ENCODE data around the gene CD58. TPM values are rescaled to one million over a fixed set of nuclear protein-coding genes. Genes with fewer than 3 reads are reported as not detected.

Gene CD58
- total and polyA plus RNA-seq, 9 donors, result 5.2 to 14.4 (median 6.8) TPM

DNA sequence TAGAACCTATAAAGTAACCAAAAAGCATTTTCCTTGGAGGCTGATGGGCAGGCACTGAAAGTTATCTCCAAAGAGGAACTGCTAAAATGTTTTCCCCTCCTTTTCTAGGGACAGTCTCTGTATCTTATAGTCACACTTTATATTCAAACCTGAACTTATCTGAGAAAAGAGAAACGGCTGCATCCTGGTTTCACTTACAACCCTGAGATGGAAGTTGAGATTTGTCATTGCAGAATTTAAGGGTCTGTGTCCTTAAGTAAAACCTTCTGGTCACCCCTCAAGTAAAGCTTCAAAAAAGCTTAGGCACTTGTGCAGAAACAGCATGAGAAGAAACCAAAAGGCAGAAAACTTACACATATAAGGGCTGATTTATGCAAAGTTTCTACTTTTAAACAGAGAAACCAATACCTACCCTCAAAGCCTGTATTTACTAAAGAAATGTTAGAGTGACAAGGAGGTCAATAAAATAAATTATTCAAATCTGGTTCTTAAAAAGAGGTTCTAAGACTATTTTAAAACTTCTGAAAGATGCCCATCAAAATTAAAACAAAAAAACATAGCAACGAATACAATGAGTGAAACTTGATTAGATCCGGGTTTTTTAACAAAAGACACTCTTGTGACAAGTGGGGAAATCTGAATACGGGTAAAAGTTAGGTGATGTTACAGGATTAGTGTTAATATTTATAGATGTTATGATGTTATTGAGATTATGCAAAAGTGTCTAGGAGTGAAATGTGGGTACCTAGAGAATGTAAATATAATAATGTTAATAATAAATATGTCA, 9.9 kb downstream of the CD58 start:
- no peak overlapping the region for H3K27ac ChIP-seq
- no peaks in the 10 kb centered on the region for H3K36me3 ChIP-seq
- no peaks in the 10 kb centered on the region for H3K27me3 ChIP-seq
- H3K9me3 ChIP-seq, result no peaks in the 10 kb centered on the region
- no peak overlapping the region for H3K4me3 ChIP-seq
- no peaks in the 10 kb centered on the region for H3K4me1 ChIP-seq (ENCODE audit: insufficient read depth)
- intact Hi-C loops (cut with DNase I), result no loop called here
- TF ChIP-seq EP300 (IDR thresholded peaks at IDR 0.05) (no peak), POLR2A (IDR thresholded peaks at IDR 0.05) (no peak)
- TF ChIP-seq, protein P1, sequence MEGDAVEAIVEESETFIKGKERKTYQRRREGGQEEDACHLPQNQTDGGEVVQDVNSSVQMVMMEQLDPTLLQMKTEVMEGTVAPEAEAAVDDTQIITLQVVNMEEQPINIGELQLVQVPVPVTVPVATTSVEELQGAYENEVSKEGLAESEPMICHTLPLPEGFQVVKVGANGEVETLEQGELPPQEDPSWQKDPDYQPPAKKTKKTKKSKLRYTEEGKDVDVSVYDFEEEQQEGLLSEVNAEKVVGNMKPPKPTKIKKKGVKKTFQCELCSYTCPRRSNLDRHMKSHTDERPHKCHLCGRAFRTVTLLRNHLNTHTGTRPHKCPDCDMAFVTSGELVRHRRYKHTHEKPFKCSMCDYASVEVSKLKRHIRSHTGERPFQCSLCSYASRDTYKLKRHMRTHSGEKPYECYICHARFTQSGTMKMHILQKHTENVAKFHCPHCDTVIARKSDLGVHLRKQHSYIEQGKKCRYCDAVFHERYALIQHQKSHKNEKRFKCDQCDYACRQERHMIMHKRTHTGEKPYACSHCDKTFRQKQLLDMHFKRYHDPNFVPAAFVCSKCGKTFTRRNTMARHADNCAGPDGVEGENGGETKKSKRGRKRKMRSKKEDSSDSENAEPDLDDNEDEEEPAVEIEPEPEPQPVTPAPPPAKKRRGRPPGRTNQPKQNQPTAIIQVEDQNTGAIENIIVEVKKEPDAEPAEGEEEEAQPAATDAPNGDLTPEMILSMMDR (IDR thresholded peaks at IDR 0.05), result no peak
- no peak for DNase-seq
- WGBS, 3 donors, result 82 to 84% (median 83%) methylated on average over 4 of the region's 4 CpGs

DNA sequence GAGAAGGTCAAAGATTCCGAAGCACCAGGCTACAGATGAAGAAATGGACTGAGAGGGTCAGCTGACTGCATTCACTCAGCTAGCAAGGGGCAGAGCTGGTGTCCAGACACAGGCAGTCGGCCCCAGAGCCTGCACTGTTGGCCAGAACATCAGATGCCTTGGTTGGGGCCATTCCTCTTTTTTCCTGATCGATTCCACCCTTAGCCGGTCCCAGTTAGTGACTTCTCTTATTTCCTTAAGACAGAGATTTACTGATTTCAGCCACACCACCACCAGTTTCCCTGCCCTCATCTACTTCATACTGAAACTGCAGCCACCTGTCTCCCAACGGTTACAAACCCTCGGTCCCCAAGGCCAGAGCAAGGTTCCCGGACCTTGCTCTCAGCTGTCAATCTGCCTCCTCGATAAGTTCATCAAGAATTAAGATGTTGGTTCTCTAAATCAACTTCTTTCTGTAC, 11.5 kb downstream of the CD58 start:
- no peaks in the 10 kb centered on the region for H3K9me3 ChIP-seq
- H3K4me3 ChIP-seq, result no peak overlapping the region
- H3K27ac ChIP-seq, result no peak overlapping the region
- no peaks in the 10 kb centered on the region for H3K27me3 ChIP-seq
- no peak for DNase-seq
- intact Hi-C loops (cut with DNase I), result no loop called here
- H3K4me1 ChIP-seq (ENCODE audit: insufficient read depth), result no peaks in the 10 kb centered on the region
- 86 to 92% (median 88%) methylated on average over 8 of the region's 8 CpGs for WGBS, 3 donors
- TF ChIP-seq POLR2A (IDR thresholded peaks at IDR 0.05) (no peak), EP300 (IDR thresholded peaks at IDR 0.05) (no peak)
- no peaks in the 10 kb centered on the region for H3K36me3 ChIP-seq

DNA sequence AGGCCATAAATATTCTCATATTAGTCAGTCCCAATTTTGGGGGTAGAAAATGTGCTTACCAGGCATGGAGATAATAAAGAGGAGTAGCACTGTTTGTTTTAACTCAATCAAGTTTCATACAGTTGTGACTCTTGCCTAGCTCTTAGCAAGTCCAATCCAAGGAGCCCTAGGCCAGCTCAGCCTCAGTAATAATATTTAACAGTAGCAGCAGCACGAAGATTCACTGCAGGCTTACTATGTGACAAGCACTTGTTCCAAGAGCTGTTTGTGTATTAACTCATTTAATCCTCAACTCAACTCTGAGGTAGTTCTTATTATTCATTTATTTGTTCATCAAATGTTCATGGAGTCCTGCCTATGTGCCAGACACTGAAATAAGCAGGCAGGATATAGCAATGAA, 12.3 kb downstream of the CD58 start:
- Histone ChIP-seq H3K4me1 (ENCODE audit: insufficient read depth) (no peaks in the 10 kb centered on the region), H3K27me3 (no peaks in the 10 kb centered on the region), H3K36me3 (no peaks in the 10 kb centered on the region), H3K4me3 (no peak overlapping the region), H3K9me3 (no peaks in the 10 kb centered on the region), H3K27ac (no peak overlapping the region)
- intact Hi-C loops (cut with DNase I), result no loop called here
- no peak for DNase-seq
- WGBS, 3 donors, result 74 to 90% (median 85%) methylated on average over 1 of the region's 1 CpG
- no peak for TF ChIP-seq POLR2A (IDR thresholded peaks at IDR 0.05)
- TF ChIP-seq, protein P1 (IDR thresholded peaks at IDR 0.05), result no peak
- no peak for TF ChIP-seq EP300 (IDR thresholded peaks at IDR 0.05)

DNA sequence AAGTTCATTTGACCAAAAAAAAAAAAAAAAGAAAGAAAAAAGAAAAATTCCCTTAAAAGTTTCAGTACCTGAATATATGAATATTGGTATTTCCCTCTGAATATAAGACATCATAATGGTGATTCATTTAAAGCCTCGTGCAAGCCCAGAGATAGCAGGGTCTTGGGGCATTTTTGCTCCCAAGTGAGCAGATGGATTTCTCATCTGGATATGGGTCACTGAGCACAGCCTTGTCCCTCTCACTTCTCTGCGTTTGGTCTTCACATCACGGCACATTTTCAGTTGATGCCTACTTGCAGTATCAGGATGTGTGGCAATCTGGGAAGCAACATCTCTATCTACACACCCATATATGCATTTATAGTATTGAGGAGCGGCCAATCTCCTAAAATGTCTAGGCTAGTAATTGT, 12.7 kb downstream of the CD58 start:
- Histone ChIP-seq H3K9me3 (no peaks in the 10 kb centered on the region), H3K4me3 (no peak overlapping the region), H3K36me3 (no peaks in the 10 kb centered on the region), H3K4me1 (ENCODE audit: insufficient read depth) (no peaks in the 10 kb centered on the region), H3K27me3 (no peaks in the 10 kb centered on the region), H3K27ac (no peak overlapping the region)
- DNase-seq, result no peak
- TF ChIP-seq POLR2A (IDR thresholded peaks at IDR 0.05) (no peak), EP300 (IDR thresholded peaks at IDR 0.05) (no peak)
- TF ChIP-seq, protein P1 (IDR thresholded peaks at IDR 0.05), result no peak
- WGBS, 3 donors, result 88 to 92% (median 92%) methylated on average over 4 of the region's 4 CpGs
- intact Hi-C loops (cut with DNase I), result no loop called here

DNA sequence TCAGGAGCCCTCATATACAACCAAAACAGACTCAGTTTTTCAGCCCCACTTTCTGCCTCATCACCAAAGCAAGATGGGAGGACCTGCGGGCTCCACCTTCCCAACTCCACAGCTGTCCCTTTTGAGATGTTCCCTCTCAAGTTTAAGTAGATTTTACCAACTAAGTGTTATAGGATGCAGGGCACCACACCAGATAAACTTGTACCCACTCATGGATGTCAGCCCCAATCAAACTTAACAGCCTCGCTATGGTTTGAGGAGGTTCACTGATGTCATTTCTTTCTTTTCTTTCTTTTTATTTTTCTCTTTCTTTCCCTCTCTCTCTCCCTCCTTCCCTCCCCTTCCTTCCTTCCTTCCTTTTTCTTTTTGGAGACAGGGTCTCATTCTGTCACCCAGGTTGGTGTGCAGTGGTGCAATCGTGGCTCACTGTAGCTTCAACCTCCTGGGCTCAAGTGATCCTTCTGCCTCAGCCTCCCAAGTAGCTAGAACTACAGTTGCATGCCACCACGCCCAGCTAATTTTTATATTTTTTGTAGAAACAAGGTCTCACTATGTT, 13.4 kb downstream of the CD58 start:
- Histone ChIP-seq H3K27me3 (no peaks in the 10 kb centered on the region), H3K4me1 (ENCODE audit: insufficient read depth) (no peaks in the 10 kb centered on the region), H3K27ac (no peak overlapping the region), H3K4me3 (no peak overlapping the region), H3K36me3 (no peaks in the 10 kb centered on the region), H3K9me3 (no peaks in the 10 kb centered on the region)
- WGBS, 3 donors, result 88 to 91% (median 90%) methylated on average over 4 of the region's 4 CpGs
- TF ChIP-seq EP300 (IDR thresholded peaks at IDR 0.05) (no peak), POLR2A (IDR thresholded peaks at IDR 0.05) (no peak)
- TF ChIP-seq, protein P1 (IDR thresholded peaks at IDR 0.05), result no peak
- no peak for DNase-seq
- intact Hi-C loops (cut with DNase I), result no loop called here

Data from ovary (tissue), 9 donors.